Peyer's patch (tissue), 4 donors: ENCODE measurements around the gene CBLN3. TPM values are rescaled to one million over a fixed set of nuclear protein-coding genes. Genes with fewer than 3 reads are reported as not detected.
A peak's percentile ranks its signal among the peaks of the same experiment; 100 is the strongest.
"Not testable (repeated sequence)": the region's sequence is repeated elsewhere in the genome, so short reads cannot be mapped to it uniquely, and the experiment has no call there.

ENCODE experiments used
- DNase-seq, 3 donors: peaks; one replicate each; pipeline ENCODE4 v3.0.0-alpha.2; 2017 to 2019
- H3K27ac ChIP-seq, 4 donors: fragments of 200-600 bp; sonication (generic); one replicate each; pipeline ENCODE4 v1.5.1; 2016 to 2019
- H3K27me3 ChIP-seq, 2 donors: fragments of 200-600 bp; sonication (generic); one replicate each; pipeline ENCODE4 v1.5.1; 2019
- H3K36me3 ChIP-seq, 3 donors: fragments of 200-600 bp; sonication (generic); one replicate each; pipeline ENCODE4 v1.5.1; 2016 to 2019
- H3K4me1 ChIP-seq, 4 donors: fragments of 200-600 bp; sonication (generic); one replicate each; pipeline ENCODE4 v1.5.1; 2016 to 2019
- H3K4me3 ChIP-seq, 4 donors: fragments of 200-600 bp; sonication (generic); 1 replicate in 3 of 4; 2 replicates in 1 of 4; pipeline ENCODE4 v1.5.1; 2016 to 2019; ENCODE audit warnings: mild to moderate bottlenecking in 1 of 4
- H3K9me3 ChIP-seq, 4 donors: fragments of 200-600 bp; sonication (generic); one replicate each; pipeline ENCODE4 v1.5.1; 2016 to 2019; ENCODE audit warnings: mild to moderate bottlenecking in 1 of 4
- POLR2A ChIP-seq, 2 donors: fragments of 450-650 bp; IDR thresholded peaks; one replicate each; pipeline ENCODE4 v1.5.1; 2017; ENCODE audit warnings: antibody characterized with exemption in 2 of 2, mild to moderate bottlenecking in 2 of 2, moderate library complexity in 2 of 2
- total RNA-seq, 4 donors: library from RNA; depleted of rRNA; stranded (reverse); fragments of >200 nt; gene quantifications; one replicate each; pipeline ENCODE4 v1.1.0, GENCODE V29; 2016
- TF ChIP-seq, protein P1 (sequence below), 6 experiments: fragments of 450-650 bp in 4 of 6; fragments of 200-600 bp in 2 of 6; sonication (generic) in 1 of 6; IDR thresholded peaks; one replicate each; pipeline ENCODE4 v1.5.1; 2017 to 2019; ENCODE audit warnings: antibody characterized with exemption in 6 of 6, mild to moderate bottlenecking in 3 of 6, moderate library complexity in 1 of 6

Gene CBLN3
- total RNA-seq, 4 donors from 2014 or later = 0.94 to 4.3 TPM; not detected in 2

DNA sequence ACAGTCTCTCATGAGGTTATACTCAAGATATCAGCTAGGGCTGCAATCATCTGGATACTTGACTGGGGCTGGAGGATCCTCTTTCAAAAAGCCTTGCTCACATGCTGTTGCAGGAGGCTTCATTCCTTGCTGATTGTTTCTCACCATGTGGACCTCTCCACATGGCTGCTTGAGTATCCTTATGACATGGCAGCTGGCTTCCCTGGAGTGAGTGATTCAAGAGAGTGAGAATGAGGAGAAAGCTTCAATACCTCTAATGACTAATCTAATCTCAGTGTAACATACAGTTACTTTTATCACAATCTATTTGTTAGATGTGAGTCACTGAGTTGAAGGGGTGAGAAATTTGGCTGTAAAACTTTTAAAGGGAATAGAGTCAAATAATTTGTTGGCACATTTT is 27.5 kb upstream of the CBLN3 start:
- Histone ChIP-seq H3K27ac (no peak overlapping the region), H3K4me1 (no peaks in the 10 kb centered on the region), H3K36me3 (no peaks in the 10 kb centered on the region), H3K4me3 (no peak overlapping the region), H3K9me3 (no peaks in the 10 kb centered on the region), H3K27me3 (no peaks in the 10 kb centered on the region)
- DNase-seq = no peak
- TF ChIP-seq, protein P1, sequence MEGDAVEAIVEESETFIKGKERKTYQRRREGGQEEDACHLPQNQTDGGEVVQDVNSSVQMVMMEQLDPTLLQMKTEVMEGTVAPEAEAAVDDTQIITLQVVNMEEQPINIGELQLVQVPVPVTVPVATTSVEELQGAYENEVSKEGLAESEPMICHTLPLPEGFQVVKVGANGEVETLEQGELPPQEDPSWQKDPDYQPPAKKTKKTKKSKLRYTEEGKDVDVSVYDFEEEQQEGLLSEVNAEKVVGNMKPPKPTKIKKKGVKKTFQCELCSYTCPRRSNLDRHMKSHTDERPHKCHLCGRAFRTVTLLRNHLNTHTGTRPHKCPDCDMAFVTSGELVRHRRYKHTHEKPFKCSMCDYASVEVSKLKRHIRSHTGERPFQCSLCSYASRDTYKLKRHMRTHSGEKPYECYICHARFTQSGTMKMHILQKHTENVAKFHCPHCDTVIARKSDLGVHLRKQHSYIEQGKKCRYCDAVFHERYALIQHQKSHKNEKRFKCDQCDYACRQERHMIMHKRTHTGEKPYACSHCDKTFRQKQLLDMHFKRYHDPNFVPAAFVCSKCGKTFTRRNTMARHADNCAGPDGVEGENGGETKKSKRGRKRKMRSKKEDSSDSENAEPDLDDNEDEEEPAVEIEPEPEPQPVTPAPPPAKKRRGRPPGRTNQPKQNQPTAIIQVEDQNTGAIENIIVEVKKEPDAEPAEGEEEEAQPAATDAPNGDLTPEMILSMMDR (IDR thresholded peaks at IDR 0.05) = no peak
- no peak for TF ChIP-seq POLR2A (IDR thresholded peaks at IDR 0.05)

DNA sequence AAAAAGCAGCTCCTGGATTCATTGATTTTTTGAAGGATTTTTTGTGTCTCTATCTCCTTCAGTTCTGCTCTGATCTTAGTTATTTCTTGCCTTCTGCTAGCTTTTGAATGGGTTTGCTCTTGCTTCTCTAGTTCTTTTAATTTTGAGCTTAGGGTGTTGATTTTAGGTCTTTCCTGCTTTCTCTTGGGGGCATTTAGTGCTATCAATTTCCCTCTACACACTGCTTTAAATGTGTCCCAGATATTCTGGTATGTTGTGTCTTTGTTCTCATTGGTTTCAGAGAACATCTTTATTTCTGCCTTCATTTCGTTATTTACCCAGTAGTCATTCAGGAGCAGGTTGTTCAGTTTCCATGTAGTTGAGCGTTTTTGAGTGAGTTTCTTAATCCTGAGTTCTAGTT is 21.4 kb upstream of the CBLN3 start:
- not testable (repeated sequence) for H3K27me3 ChIP-seq, H3K9me3 ChIP-seq, DNase-seq, H3K27ac ChIP-seq, H3K4me3 ChIP-seq, H3K4me1 ChIP-seq, H3K36me3 ChIP-seq

DNA sequence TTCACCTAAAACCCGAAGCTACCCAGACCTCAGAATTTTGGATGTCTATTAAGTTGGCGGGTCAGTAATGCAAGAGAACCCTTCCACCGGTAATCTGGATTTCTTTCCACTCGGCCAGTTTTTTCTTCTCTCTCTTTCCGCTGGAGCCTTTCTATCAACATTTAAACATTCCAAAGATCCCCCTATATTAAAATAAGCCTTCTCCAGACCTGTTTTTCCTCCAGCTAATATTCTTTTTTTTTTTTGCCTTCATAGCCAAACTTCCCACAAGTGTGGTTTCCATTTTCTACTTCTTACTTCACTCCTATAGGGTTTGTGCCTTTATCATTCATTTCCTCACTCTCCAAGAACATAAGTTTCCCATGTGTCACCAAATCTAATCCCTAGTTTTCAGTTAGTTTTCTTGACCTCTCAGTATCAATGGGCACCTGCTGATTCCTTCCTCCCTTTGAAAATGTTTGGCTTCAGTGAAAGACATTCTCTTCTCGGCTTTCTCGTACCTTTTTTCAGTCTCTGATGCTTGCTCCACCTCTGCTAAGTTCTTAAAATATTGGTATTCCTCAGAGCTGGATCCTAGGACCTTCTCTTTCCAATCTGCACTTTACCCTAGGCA is 13.7 kb upstream of the CBLN3 start:
- no peak for TF ChIP-seq POLR2A (IDR thresholded peaks at IDR 0.05)
- TF ChIP-seq, protein P1 (IDR thresholded peaks at IDR 0.05) = no peak
- peaks cover 0 to 31% (median 0%) of the 10 kb centered on the region in 3 donors for H3K36me3 ChIP-seq
- peak overlapping the region; percentile 92 to 100 (median 95) for H3K27ac ChIP-seq
- no peaks in the 10 kb centered on the region for H3K27me3 ChIP-seq
- peak overlapping the region; percentile 53 to 79 (median 66) for H3K4me3 ChIP-seq
- no peak for DNase-seq
- no peaks in the 10 kb centered on the region for H3K9me3 ChIP-seq
- peaks cover 0 to 23% (median 5%) of the 10 kb centered on the region in 4 donors for H3K4me1 ChIP-seq

DNA sequence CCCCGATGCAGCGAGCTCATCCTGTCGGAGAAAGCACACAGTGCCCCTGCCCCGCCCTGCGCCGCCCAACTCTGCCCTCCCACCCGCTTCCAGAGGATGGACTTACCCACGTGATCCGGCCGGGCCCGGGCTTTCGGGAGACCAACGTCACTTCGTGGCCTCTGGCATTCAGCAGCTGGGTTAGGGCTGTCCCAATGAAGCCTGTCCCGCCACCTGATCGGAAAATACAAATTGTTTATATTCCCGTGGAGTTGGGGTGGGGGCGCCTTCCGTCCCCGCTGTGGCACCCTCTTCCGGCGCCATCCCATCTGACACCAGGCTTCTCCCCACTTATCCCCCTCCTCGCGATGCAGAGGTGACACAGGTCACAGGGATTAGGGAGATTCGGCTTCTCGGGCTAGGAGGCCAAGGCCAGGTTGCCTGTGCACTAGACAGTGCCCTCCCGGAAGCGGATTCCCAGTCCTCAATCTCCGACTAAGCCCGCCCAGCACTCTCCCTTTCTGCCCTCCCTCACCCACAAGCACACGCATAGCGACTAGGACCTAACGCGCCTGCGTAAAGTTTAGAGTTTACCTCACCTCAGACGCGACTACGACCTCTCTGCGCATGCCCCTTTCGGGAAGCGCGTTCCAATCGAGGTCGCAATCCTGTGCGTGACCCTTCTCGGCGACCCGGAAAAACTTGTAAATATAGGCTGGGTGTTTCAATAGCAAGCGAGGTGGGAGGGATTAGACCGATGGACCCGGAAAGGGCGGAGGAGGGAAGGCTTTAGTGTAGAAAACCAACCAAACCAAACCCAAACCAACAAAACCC is 13.0 kb upstream of the CBLN3 start, which contains the start of gene SDR39U1:
Gene SDR39U1 (minus strand): TSS at position 537 of the 813 bp plus-strand sequence. CDS start 7 bp downstream, at position 530.
- Histone ChIP-seq H3K27me3 (no peaks in the 10 kb centered on the region), H3K36me3 (peaks cover 0 to 38% (median 0%) of the 10 kb centered on the region in 3 donors), H3K4me1 (peaks cover under 1 to 24% (median 5%) of the 10 kb centered on the region in 4 donors), H3K9me3 (no peaks in the 10 kb centered on the region), H3K4me3 (peak within 1 kb of the TSS; percentile 53 to 79 (median 66)), H3K27ac (peak within 1 kb of the TSS; percentile 92 to 100 (median 95))
- DNase-seq = peak; percentile 94 to 99 (median 95)
- peak; percentile 78 to 94 for TF ChIP-seq POLR2A (IDR thresholded peaks at IDR 0.05)
- TF ChIP-seq, protein P1 (IDR thresholded peaks at IDR 0.05) = peak in 2 of 6 experiments; percentile 9 to 13

DNA sequence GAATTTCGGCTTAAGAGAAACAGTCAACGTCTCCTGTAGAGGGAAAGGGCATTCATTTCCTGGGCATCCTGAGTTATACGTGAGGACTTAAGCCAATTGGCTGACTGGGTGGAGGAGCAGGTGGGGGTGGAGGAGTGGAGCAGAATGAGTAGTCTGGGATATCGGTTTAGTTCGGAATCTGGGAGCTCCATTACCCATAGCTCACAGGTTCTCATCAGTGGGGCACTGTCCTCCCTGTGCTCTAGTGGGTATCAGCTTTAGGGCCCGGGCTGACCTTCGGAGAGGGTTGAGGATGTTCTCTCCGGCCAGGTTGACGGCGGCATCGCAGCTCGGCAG is 12.4 kb upstream of the CBLN3 start:
- no peak for TF ChIP-seq POLR2A (IDR thresholded peaks at IDR 0.05)
- TF ChIP-seq, protein P1 (IDR thresholded peaks at IDR 0.05) = no peak
- peak overlapping the region; percentile 53 to 79 (median 66) for H3K4me3 ChIP-seq
- DNase-seq = no peak
- H3K9me3 ChIP-seq = no peaks in the 10 kb centered on the region
- H3K27me3 ChIP-seq = no peaks in the 10 kb centered on the region
- peak overlapping the region; percentile 92 to 100 (median 95) for H3K27ac ChIP-seq
- peaks cover 4 to 30% (median 5%) of the 10 kb centered on the region in 4 donors for H3K4me1 ChIP-seq
- H3K36me3 ChIP-seq = peaks cover 0 to 44% (median 0%) of the 10 kb centered on the region in 3 donors

DNA sequence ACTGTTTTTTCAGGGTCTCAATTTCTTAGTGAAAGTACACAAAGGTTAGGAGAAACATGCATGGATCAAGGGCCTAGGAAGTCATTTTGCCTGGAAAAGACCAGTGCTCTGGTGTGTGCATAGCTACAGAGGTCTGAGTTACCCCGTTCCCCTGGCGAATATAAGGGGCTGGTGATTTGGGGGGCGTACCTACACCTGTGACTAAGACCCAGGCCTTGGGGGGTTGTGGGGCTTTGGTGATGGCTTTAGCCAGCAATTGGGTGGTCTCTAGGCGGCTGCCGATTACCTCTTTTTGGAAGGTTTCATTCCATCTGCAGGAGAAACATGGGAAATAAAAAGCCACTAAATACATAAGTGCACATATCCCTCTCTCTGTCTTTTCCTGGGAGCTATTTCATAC is 12.0 kb upstream of the CBLN3 start:
- Histone ChIP-seq H3K27ac (peak overlapping the region; percentile 92 to 100 (median 95)), H3K4me3 (peak overlapping the region; percentile 53 to 79 (median 66)), H3K4me1 (peaks cover 4 to 34% (median 5%) of the 10 kb centered on the region in 4 donors), H3K27me3 (no peaks in the 10 kb centered on the region), H3K9me3 (no peaks in the 10 kb centered on the region), H3K36me3 (peaks cover 0 to 47% (median 0%) of the 10 kb centered on the region in 3 donors)
- TF ChIP-seq POLR2A (IDR thresholded peaks at IDR 0.05) = no peak
- TF ChIP-seq, protein P1 (IDR thresholded peaks at IDR 0.05) = no peak
- no peak for DNase-seq
